GM21529 (cell line): ENCODE data around the gene C11orf58.

Experiments
- ATAC-seq: cut with Tn5 transposase; IDR thresholded peaks from one replicate; pipeline ENCODE4 v1.9.1; 2021; ENCODE audit not compliant: unreplicated experiment

The C11orf58 gene

DNA sequence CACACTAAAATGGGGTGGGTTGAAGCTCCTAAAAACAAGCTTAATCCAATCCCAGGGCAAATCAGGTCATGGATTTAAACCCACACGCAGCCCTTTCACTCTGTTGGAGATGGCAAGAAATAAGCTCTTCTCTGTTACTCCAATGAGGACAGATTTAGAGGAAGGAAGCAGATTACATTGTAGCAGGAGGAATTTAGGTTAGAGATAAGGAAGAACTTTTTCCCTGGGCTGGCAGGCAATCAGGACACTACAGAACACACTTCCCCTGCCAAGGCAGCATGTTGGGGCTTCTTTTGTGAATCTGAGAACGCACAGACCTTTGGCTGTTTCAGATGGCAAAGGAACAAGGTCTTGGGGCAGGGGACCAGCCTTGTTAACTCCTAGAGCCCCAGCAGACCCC, 46.2 kb downstream of the C11orf58 start:
- ATAC-seq, result no peak

- ATAC-seq, result peak; percentile 81
Measured at GRCh38 chr11:16785520-16786128, 47.2 kb downstream of the C11orf58 start.

- no peak for ATAC-seq
Measured at GRCh38 chr11:16786131-16786530, 47.7 kb downstream of the C11orf58 start.

GRCh38 chr11:16787035-16787742, 48.7 kb downstream of the C11orf58 start:
- no peak for ATAC-seq

DNA sequence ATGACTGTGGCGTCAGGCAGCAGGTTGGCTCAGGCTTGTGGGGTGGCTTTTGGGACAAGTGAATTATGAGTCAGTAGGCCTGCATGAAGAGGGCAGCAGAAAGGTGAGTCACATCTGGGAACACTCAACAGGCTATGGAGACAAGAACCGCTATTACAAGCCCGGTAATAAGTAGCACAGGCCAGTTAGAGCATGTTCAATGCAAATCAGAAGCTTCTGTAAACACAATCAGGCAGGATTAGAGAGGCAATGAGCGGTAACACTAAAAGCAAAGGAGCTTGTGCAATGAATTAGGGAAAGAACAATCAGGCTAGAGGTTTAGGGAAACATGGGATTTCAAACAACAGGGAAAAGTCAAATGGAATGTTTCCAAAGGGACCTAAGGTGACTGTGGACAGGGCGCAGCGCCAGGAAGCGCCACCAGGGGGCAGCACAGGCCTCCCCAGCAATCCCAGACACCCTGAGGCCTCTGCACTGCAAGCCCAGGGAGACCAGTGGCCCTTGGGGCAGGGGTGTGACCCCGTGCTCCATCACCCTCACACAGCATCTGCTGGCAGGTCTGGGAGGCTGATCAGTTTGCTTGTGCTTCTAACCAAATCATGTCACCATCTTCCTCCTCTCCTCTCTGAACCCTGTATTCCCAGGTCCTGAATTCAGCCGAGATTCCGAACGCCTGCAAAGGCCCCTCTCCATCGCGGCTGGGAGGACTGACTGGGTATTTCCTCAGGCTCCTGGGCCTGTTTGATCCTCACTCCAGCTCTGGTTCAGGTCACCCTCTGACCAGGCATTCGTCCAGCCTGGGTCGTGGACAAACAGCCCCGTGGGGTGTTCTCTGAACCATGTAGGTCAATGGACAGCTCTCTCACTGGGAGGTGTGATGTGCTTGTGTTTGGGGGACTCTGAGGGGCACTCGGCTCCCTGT, 50.0 kb downstream of the C11orf58 start:
- peak; percentile 64 for ATAC-seq

DNA sequence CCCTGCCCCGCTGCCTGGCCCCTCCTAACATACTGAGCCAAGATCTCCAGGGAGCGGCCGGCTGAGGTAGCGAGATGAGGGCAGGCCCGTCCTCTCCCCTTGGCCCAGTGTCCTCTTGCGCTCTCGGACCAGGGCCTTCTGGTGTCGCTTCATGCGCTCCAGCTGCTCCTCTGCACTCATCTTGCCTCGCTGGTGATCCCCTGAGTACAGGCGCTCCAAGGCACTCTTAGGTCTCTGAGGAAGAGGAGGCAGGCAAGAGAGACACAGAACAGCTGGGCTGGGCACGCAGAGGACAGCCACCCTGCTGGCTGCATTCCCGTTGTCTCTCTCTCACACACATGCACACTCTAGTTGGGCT, 50.6 kb downstream of the C11orf58 start:
- ATAC-seq, result no peak

GRCh38 chr11:16789560-16790485, 51.4 kb downstream of the C11orf58 start:
- ATAC-seq, result no peak

- ATAC-seq, result no peak
Measured at GRCh38 chr11:16790486-16791190, 52.2 kb downstream of the C11orf58 start.

DNA sequence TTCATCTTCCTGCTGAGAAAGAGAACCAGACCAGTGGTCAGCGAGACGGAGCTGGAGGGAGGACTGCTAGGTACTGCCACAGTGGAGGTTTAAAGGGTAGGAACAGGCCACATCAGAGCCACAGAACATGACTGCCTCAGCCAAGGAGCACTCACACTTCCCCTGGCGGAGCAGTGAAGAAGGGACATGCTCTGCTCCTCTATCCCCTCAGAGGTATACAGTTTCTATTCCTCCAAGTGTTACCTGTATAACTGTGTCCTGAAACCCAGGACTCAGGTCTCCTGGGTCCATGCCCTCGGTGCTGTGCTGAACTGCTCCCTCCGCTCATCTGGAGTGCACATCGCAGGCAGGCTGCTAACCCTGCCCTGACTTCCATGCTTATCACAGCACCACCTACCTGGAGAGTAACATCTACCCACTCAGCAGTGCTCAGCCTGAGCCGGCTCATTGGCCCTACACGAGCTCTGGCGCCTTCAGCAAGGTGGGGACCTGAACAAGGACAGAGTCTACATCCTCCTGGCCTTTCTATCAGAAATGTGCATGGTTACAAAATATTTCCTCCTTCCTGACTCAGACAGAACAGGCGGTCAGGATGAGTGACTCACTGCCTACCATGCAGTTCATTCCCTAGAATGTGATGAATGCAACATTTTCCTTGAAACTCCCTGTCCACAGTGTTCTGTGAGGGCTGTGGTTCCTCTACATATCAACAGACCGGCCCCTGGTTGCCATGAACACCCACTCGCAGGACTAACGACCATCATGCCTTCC, 52.9 kb downstream of the C11orf58 start:
- no peak for ATAC-seq

GRCh38 chr11:16792426-16792825, 54.0 kb downstream of the C11orf58 start:
- no peak for ATAC-seq

- ATAC-seq, result no peak
Measured at GRCh38 chr11:16793009-16793408, 54.6 kb downstream of the C11orf58 start.

GRCh38 chr11:16793511-16793910, 55.1 kb downstream of the C11orf58 start:
- ATAC-seq, result no peak

- ATAC-seq, result no peak
Measured at GRCh38 chr11:16794047-16794818, 55.8 kb downstream of the C11orf58 start.

DNA sequence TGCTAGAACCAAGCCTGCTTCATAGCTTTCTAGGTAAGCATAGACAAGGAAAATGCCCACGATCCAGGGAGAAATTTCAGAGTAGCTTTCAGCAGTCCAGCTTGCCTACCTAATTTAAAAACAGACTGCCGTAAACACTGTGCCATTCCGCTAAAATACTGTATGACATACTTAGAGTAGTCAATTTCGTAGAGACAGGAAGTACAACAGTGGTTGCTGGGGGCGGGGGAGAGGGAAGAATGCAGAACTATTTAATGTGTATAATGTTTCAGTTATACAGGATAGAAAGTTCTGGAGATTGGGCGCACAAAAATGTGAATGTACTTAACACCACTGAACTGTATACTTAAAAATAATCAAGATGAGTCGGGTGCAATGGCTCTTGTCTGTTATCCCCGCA, 56.7 kb downstream of the C11orf58 start:
- no peak for ATAC-seq

GRCh38 chr11:16796311-16796710, 57.9 kb downstream of the C11orf58 start:
- ATAC-seq, result no peak

DNA sequence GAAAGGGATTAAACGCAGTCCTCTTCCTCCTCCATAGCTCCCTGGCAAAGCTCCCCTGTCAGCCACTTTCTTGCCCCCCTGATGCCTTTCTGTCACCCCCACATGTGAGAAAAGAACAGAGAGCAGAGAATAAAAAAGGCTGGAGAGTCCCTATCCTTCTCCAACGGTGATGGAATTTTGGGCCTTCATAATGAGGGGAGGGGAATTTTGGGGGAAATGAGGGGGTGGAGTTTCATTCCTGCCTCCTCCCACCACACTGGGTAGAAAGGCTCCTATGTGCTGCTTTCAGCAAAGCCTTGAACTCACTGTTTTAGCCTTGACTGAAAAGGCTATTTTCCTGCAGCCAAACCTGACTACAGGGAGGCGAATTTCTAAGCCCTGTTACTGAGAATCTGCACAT, 59.3 kb downstream of the C11orf58 start:
- no peak for ATAC-seq

DNA sequence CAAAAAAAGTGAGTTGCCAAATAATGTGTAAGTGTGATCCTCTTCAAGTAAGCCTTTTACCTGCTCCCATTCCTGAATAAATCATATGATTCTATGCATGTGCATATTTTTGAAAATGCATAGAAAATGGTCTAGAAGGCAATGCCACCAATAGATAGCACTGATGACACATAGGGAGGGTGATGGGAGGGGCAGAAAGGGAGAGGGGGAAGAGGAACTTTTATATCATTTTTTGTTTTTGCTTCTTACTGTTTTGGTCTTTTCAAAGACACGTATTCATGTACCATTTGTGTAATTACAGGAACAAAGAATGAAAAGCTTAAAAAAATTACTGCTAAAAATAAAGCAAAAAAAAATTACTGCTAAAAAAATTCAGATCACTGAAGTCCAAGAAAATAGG, 60.8 kb downstream of the C11orf58 start:
- no peak for ATAC-seq

DNA sequence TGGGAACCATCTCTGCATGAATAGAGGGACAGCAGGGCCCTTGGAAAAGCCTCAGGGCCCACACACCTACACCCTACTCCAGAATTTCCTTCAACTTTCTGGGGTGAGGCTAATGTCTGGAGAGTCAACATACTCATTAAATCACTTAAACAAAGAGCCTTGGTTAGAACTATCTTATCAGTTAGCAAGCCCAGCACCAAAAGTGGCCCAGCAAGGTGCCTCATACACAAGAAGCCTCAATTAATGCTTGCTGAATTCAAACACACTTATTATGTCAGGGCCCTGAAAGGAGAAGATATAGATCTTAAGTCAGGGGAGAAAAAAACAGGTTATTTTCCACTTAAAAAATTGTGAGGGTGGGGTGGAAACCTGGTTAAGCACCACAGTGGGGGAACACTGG, 61.4 kb downstream of the C11orf58 start:
- ATAC-seq, result no peak

DNA sequence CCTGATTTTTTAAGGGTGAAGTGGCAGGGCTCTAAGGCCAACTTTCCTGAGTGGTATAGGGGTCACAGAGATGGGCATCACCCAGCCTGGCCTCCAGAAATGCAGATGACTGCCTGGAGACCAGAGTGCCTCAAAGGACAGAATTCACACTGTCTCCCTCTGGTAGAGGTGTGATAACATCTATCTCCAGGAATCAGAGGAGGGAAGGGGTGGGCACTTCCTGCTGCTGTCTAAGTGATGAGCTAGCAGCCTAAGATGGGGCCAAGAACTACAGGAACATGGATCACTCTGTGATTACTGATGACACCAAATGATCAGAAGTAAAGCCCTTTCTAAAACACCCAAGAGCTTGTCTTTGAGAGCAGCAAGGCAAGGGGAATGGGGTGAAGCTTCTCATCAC, 61.9 kb downstream of the C11orf58 start:
- ATAC-seq, result no peak
